A673 (cell line): ENCODE results near the gene CCN6. TPM values are rescaled to one million over a fixed set of nuclear protein-coding genes. Genes with fewer than 3 reads are reported as not detected.

ENCODE experiments used
- BruUV-seq: library from RNA; stranded (reverse); fragments of 400-500 nt; replicated peaks from 2 replicates; lab custom pipeline; 2021; lab: Mats Ljungman, UMichigan
- CTCF ChIA-PET: fragments of 300-600 bp; sonication (Branson Sonifier 250); formaldehyde crosslinking; loops from one replicate; lab custom pipeline; 2022; ENCODE audit warnings: antibody characterized with exemption; lab: Charles Lee
- POLR2A ChIA-PET: fragments of 300-600 bp; sonication (Branson Sonifier 250); formaldehyde crosslinking; loops from one replicate; lab custom pipeline; 2022; ENCODE audit warnings: antibody characterized with exemption; ENCODE audit not compliant: low non-redundant PET; lab: Charles Lee
- DNase-seq: peaks from one replicate; pipeline ENCODE4 v3.0.0-alpha.2; 2015; ENCODE audit warnings: low spot score
- H3K27ac ChIP-seq: fragments of 200-600 bp; sonication (generic); 2 replicates; pipeline ENCODE4 v1.5.1; 2016; ENCODE audit warnings: mixed run types, low read depth, mild to moderate bottlenecking, mixed read lengths, antibody characterized with exemption, low read length; ENCODE audit not compliant: poor library complexity, severe bottlenecking
- H3K27me3 ChIP-seq: fragments of 200-600 bp; sonication (generic); replicated peaks from 2 replicates; pipeline ENCODE4 v1.6.1; 2017; ENCODE audit warnings: mixed run types, low read depth, mild to moderate bottlenecking, mixed read lengths, antibody characterized with exemption, low read length; ENCODE audit not compliant: insufficient read depth, poor library complexity
- H3K36me3 ChIP-seq: fragments of 200-600 bp; sonication (generic); 2 replicates; pipeline ENCODE4 v1.6.1; 2016; ENCODE audit warnings: mixed run types, mild to moderate bottlenecking, mixed read lengths, antibody characterized with exemption, low read length; ENCODE audit not compliant: insufficient read depth, poor library complexity, severe bottlenecking
- H3K4me1 ChIP-seq: fragments of 200-600 bp; sonication (generic); 2 replicates; pipeline ENCODE4 v1.6.1; 2017; ENCODE audit warnings: mixed run types, mild to moderate bottlenecking, mixed read lengths, antibody characterized with exemption, low read length; ENCODE audit not compliant: insufficient read depth, poor library complexity, severe bottlenecking
- H3K4me3 ChIP-seq: fragments of 200-600 bp; sonication (generic); 2 replicates; pipeline ENCODE4 v1.5.1; 2016; ENCODE audit warnings: low read depth, mixed run types, mild to moderate bottlenecking, mixed read lengths, low read length; ENCODE audit not compliant: poor library complexity, severe bottlenecking
- H3K9me3 ChIP-seq: fragments of 200-600 bp; sonication (generic); 2 replicates; pipeline ENCODE4 v1.6.1; 2016; ENCODE audit warnings: mixed run types, low read depth, mild to moderate bottlenecking, mixed read lengths, antibody characterized with exemption, low read length; ENCODE audit not compliant: poor library complexity, severe bottlenecking
- EZH2 ChIP-seq: fragments of 200-600 bp; sonication (generic); IDR thresholded peaks from 2 replicates; pipeline ENCODE4 v1.6.1; 2017; ENCODE audit warnings: borderline replicate concordance, low read depth, mild to moderate bottlenecking, mixed read lengths, antibody characterized with exemption, low read length; ENCODE audit not compliant: poor library complexity, severe bottlenecking
- intact Hi-C: fragments of 100-400 bp; cut with micrococcal nuclease; formaldehyde crosslinking; loops from one replicate; pipeline ENCODE4 v1.10.0; 2022; ENCODE audit not compliant: unreplicated experiment
- total RNA-seq: library from RNA; stranded (reverse); gene quantifications from 2 replicates; pipeline ENCODE4 v1.2.3, GENCODE V29; 2021
- TF ChIP-seq, protein P1 (sequence below): fragments of 300-800, 200-600 bp; sonication (generic); conservative IDR thresholded peaks from 2 replicates; pipeline ENCODE4 v1.5.1; 2017; ENCODE audit warnings: low read depth, mild to moderate bottlenecking, antibody characterized with exemption, low read length, moderate library complexity, mixed read lengths

CCN6 gene
- total RNA-seq, 1 experiment from 2014 or later, result not detected

- Histone ChIP-seq H3K27ac (no peak overlapping the region), H3K27me3 (no peaks in the 10 kb centered on the region), H3K4me3 (no peak overlapping the region), H3K36me3 (no peaks in the 10 kb centered on the region), H3K4me1 (no peaks in the 10 kb centered on the region), H3K9me3 (no peaks in the 10 kb centered on the region)
- POLR2A ChIA-PET, result no interaction called here
- no peak for TF ChIP-seq EZH2
- TF ChIP-seq, protein P1, sequence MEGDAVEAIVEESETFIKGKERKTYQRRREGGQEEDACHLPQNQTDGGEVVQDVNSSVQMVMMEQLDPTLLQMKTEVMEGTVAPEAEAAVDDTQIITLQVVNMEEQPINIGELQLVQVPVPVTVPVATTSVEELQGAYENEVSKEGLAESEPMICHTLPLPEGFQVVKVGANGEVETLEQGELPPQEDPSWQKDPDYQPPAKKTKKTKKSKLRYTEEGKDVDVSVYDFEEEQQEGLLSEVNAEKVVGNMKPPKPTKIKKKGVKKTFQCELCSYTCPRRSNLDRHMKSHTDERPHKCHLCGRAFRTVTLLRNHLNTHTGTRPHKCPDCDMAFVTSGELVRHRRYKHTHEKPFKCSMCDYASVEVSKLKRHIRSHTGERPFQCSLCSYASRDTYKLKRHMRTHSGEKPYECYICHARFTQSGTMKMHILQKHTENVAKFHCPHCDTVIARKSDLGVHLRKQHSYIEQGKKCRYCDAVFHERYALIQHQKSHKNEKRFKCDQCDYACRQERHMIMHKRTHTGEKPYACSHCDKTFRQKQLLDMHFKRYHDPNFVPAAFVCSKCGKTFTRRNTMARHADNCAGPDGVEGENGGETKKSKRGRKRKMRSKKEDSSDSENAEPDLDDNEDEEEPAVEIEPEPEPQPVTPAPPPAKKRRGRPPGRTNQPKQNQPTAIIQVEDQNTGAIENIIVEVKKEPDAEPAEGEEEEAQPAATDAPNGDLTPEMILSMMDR, result no peak
- BruUV-seq, result no TSS peak
- DNase-seq, result no peak
- intact Hi-C loops, result no loop called here
- CTCF ChIA-PET, result no interaction called here
Measured at GRCh38 chr6:112015725-112016124, 38.2 kb upstream of the CCN6 start.

- Histone ChIP-seq H3K4me1 (no peaks in the 10 kb centered on the region), H3K27me3 (no peaks in the 10 kb centered on the region), H3K9me3 (no peaks in the 10 kb centered on the region), H3K36me3 (no peaks in the 10 kb centered on the region), H3K4me3 (no peak overlapping the region), H3K27ac (no peak overlapping the region)
- BruUV-seq, result no TSS peak
- intact Hi-C loops, result no loop called here
- ChIA-PET POLR2A (no interaction called here), CTCF (no interaction called here)
- TF ChIP-seq, protein P1, result no peak
- TF ChIP-seq EZH2, result no peak
- no peak for DNase-seq
Measured at GRCh38 chr6:112016320-112016719, 37.6 kb upstream of the CCN6 start.

- no peak overlapping the region for H3K27ac ChIP-seq
- DNase-seq, result no peak
- BruUV-seq, result no TSS peak
Measured at GRCh38 chr6:112017169-112017568, 36.7 kb upstream of the CCN6 start.

More at GRCh38 chr6:112017169-112017568, 36.7 kb upstream of the CCN6 start:
- H3K36me3 ChIP-seq, result no peaks in the 10 kb centered on the region
- H3K9me3 ChIP-seq, result no peaks in the 10 kb centered on the region
- no peaks in the 10 kb centered on the region for H3K27me3 ChIP-seq
- no peaks in the 10 kb centered on the region for H3K4me1 ChIP-seq
- TF ChIP-seq EZH2, result no peak
- TF ChIP-seq, protein P1, result no peak
- no peak overlapping the region for H3K4me3 ChIP-seq
- POLR2A ChIA-PET, result no interaction called here
- intact Hi-C loops, result no loop called here
- CTCF ChIA-PET, result no interaction called here
